HG03175 (cell line): ENCODE data around the gene ATP5F1D.
"Not testable (repeated sequence)": the region's sequence is repeated elsewhere in the genome, so short reads cannot be mapped to it uniquely, and the experiment has no call there.

Experiments
- ATAC-seq: cut with Tn5 transposase; IDR thresholded peaks from one replicate; pipeline ENCODE4 v1.9.1; 2021; ENCODE audit warnings: mild to moderate bottlenecking, moderate library complexity; ENCODE audit not compliant: unreplicated experiment

ATP5F1D gene

GRCh38 chr19:1241417-1242095 is at the start of gene ATP5F1D:
Gene ATP5F1D, plus strand, starts transcription at chr19:1241751. Its CDS starts 100 bp downstream, at chr19:1241851.
- ATAC-seq = peak; percentile 48

- no peak for ATAC-seq
Measured at GRCh38 chr19:1199531-1199930, 42.0 kb upstream of the ATP5F1D start.

- not testable (repeated sequence) for ATAC-seq
Measured at GRCh38 chr19:1200614-1201013, 40.9 kb upstream of the ATP5F1D start.

- ATAC-seq = peak; percentile 89
Measured at GRCh38 chr19:1205114-1206099, 36.1 kb upstream of the ATP5F1D start, which contains the start of gene STK11. Gene STK11, plus strand, starts transcription at chr19:1205778. Its CDS starts 1,136 bp downstream, at chr19:1206914.

GRCh38 chr19:1206150-1206863 is 35.2 kb upstream of the ATP5F1D start:
- ATAC-seq = no peak

- ATAC-seq = no peak
Measured at GRCh38 chr19:1206864-1207450, 34.6 kb upstream of the ATP5F1D start.

- ATAC-seq = not testable (repeated sequence)
Measured at GRCh38 chr19:1208830-1209229, 32.7 kb upstream of the ATP5F1D start.

GRCh38 chr19:1210227-1210538 is 31.4 kb upstream of the ATP5F1D start:
- ATAC-seq = no peak

GRCh38 chr19:1211494-1212234 is 29.9 kb upstream of the ATP5F1D start:
- no peak for ATAC-seq

GRCh38 chr19:1213391-1214286 is 27.9 kb upstream of the ATP5F1D start:
- no peak for ATAC-seq

GRCh38 chr19:1214299-1214861 is 27.2 kb upstream of the ATP5F1D start:
- ATAC-seq = no peak

GRCh38 chr19:1214862-1215731 is 26.5 kb upstream of the ATP5F1D start:
- no peak for ATAC-seq

- no peak for ATAC-seq
Measured at GRCh38 chr19:1216756-1217155, 24.8 kb upstream of the ATP5F1D start.

GRCh38 chr19:1217366-1217765 is 24.2 kb upstream of the ATP5F1D start:
- no peak for ATAC-seq

- no peak for ATAC-seq
Measured at GRCh38 chr19:1218751-1219567, 22.6 kb upstream of the ATP5F1D start.

GRCh38 chr19:1219786-1220476 is 21.6 kb upstream of the ATP5F1D start:
- ATAC-seq = no peak
